Activated CD8-positive, alpha-beta T cell treated with anti-CD3 and anti-CD28 coated beads for 36 hours (primary cell): ENCODE data around the gene CDH23. TPM values are rescaled to one million over a fixed set of nuclear protein-coding genes. Genes with fewer than 3 reads are reported as not detected.

ENCODE experiments used
- ATAC-seq: fragments of 200-7000 bp; cut with Tn5 transposase; one replicate; pipeline ENCODE4 v1.10.0; 2021; ENCODE audit warnings: mild to moderate bottlenecking, moderate library complexity
- CTCF ChIA-PET: fragments of 350-600 bp; sonication (Branson Sonifier 250); formaldehyde crosslinking; loops from one replicate; lab custom pipeline; 2021; ENCODE audit warnings: antibody characterized with exemption; lab: Charles Lee
- POLR2A ChIA-PET: fragments of 350-600 bp; sonication (Branson Sonifier 250); formaldehyde crosslinking; loops from one replicate; lab custom pipeline; 2021; ENCODE audit warnings: antibody characterized with exemption; lab: Charles Lee
- DNase-seq: peaks from one replicate; pipeline ENCODE4 v3.0.0-alpha.2; 2020
- H3K27ac Mint-ChIP-seq: one replicate; pipeline ENCODE4 v1.8.0; 2021; ENCODE audit warnings: mild to moderate bottlenecking, mixed read lengths
- H3K27me3 Mint-ChIP-seq: one replicate; pipeline ENCODE4 v1.8.0; 2021; ENCODE audit warnings: mixed read lengths
- H3K36me3 Mint-ChIP-seq: one replicate; pipeline ENCODE4 v1.8.0; 2021; ENCODE audit warnings: low read depth, mixed read lengths
- H3K4me1 Mint-ChIP-seq: one replicate; pipeline ENCODE4 v1.8.0; 2021; ENCODE audit warnings: low read depth, mixed read lengths
- H3K4me3 Mint-ChIP-seq: one replicate; pipeline ENCODE4 v1.8.0; 2021; ENCODE audit warnings: mild to moderate bottlenecking, moderate library complexity, mixed read lengths
- H3K9me3 Mint-ChIP-seq: one replicate; pipeline ENCODE4 v1.8.0; 2021; ENCODE audit warnings: mixed read lengths
- intact Hi-C: fragments of 100-400 bp; cut with micrococcal nuclease; formaldehyde crosslinking; loops from one replicate; pipeline ENCODE4 v1.10.0; 2022
- total RNA-seq, 2 experiments: library from RNA; stranded (reverse); gene quantifications; one replicate each; pipeline ENCODE4 v1.2.3, GENCODE V29; 2021
- TF ChIP-seq, protein P1 (sequence below): fragments of 200-600 bp; IDR thresholded peaks from one replicate; pipeline ENCODE4 v1.8.0; 2022; ENCODE audit warnings: antibody characterized with exemption, mild to moderate bottlenecking

Gene CDH23
- total RNA-seq, 2 experiments from 2014 or later = 2.4 to 2.7 TPM

DNA sequence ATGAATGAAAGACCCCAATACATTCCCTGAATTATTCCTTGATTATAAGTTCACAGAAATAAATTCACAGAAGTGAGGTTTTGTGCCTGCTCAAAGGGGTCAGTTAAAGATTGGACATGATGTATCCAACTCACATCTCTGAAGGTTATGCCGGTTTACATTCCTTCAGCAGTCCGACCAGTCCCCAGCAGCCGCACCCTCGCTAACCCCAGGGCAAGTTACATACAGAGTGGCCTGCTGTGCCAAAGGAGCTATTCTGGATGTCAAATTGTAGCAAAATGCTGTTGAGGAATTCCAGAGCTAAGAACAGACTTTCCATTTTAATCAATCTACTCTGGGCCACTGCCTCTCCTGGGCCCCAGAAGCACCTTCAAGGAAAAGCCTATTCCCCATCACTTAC, 434.0 kb downstream of the CDH23 start:
- CTCF ChIA-PET = interaction anchor here (1.1 to 5.2 kb wide), 4 partner anchors 8 to 218 kb away, joined by 3 to 28 read pairs (median 3); no protein-coding TSS in a partner anchor
- H3K4me1 Mint-ChIP-seq = peaks cover 11% of the 10 kb centered on the region
- intact Hi-C loops = loop anchor here (10.0 kb wide), 1 partner anchor 64 kb away; no protein-coding TSS in a partner anchor
- H3K27ac Mint-ChIP-seq = no peak overlapping the region
- TF ChIP-seq, protein P1, sequence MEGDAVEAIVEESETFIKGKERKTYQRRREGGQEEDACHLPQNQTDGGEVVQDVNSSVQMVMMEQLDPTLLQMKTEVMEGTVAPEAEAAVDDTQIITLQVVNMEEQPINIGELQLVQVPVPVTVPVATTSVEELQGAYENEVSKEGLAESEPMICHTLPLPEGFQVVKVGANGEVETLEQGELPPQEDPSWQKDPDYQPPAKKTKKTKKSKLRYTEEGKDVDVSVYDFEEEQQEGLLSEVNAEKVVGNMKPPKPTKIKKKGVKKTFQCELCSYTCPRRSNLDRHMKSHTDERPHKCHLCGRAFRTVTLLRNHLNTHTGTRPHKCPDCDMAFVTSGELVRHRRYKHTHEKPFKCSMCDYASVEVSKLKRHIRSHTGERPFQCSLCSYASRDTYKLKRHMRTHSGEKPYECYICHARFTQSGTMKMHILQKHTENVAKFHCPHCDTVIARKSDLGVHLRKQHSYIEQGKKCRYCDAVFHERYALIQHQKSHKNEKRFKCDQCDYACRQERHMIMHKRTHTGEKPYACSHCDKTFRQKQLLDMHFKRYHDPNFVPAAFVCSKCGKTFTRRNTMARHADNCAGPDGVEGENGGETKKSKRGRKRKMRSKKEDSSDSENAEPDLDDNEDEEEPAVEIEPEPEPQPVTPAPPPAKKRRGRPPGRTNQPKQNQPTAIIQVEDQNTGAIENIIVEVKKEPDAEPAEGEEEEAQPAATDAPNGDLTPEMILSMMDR = no peak
- no peak overlapping the region for H3K4me3 Mint-ChIP-seq
- POLR2A ChIA-PET = interaction anchor here (0.7 kb wide), 1 partner anchor 35 kb away, joined by 3 read pairs; no protein-coding TSS in a partner anchor
- ATAC-seq (no peak), DNase-seq (no peak)
- peaks cover 28% of the 10 kb centered on the region for H3K36me3 Mint-ChIP-seq
- H3K9me3 Mint-ChIP-seq = no peaks in the 10 kb centered on the region
- no peaks in the 10 kb centered on the region for H3K27me3 Mint-ChIP-seq

DNA sequence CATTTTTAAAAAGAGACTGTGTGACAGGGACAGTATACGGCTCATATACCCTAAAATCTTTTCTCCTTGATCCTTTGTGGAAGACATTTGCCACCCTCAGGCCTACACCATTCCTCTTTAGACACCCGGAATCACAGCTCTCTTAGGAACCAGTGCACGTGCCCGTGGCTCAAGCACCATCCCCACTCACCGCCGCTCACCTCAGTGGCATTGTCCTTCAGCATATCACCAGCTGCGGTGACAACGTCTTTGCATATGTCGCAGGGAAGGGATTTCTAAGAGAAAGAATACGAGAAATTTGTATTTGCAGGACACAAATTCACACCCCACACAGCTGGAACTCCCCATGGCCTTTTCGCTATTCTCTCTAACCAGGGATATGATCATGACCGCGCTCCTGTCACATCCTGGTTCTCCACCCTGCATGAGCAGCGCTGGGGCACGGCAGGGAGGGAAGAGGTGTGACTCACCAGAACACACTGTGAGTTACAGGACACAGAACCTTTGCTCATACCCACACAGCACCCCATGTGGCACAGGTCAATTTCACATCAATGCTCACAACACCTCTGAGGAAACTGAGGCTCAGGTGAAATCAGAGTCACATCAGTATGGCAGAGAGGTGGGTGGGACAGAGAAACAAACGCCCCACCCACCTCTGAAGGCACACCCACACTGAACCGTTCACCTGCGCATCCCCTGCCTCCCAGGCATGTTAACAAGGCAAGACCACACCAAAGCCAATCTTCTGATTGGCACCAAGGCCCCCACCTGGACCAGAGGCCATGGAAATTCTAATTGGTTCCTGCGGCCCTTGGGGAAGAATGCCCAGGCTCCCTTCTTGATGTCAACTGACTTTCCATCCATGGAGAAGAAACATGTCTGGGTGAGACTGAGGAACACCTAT, 435.2 kb downstream of the CDH23 start:
- Mint-ChIP-seq H3K27ac (no peak overlapping the region), H3K36me3 (peaks cover 25% of the 10 kb centered on the region), H3K9me3 (no peaks in the 10 kb centered on the region), H3K4me1 (peaks cover 22% of the 10 kb centered on the region), H3K4me3 (no peak overlapping the region), H3K27me3 (no peaks in the 10 kb centered on the region)
- TF ChIP-seq, protein P1 = no peak
- ATAC-seq (no peak), DNase-seq (no peak)
- ChIA-PET POLR2A (interaction anchor here (0.7 kb wide), 1 partner anchor 37 kb away, joined by 3 read pairs; no protein-coding TSS in a partner anchor), CTCF (interaction anchor here (1.2 to 5.2 kb wide), 3 partner anchors 20 to 217 kb away, joined by 3 to 28 read pairs (median 3); no protein-coding TSS in a partner anchor)
- intact Hi-C loops = loop anchor here (10.0 kb wide), 1 partner anchor 63 kb away; no protein-coding TSS in a partner anchor

DNA sequence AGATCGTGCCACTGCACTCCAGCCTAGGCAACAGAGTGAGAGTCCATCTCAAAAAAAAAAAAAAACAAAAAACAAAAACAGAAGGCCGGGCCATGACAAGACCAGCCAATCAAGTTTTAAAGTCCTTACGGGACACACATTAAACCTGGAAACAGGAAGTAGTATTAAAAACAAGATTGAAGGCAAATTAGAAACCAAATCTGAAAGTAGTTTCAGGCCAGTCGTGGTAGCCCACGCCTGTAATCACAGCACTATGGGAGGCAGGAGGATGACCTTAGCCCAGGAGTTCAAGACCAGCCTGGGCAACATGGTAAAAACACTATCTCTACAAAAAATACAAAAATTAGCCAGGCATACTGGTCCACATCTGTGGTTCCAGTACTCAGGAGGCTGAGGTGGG, 436.2 kb downstream of the CDH23 start:
- TF ChIP-seq, protein P1 = no peak
- no peak overlapping the region for H3K27ac Mint-ChIP-seq
- peak; percentile 52 for ATAC-seq
- DNase-seq = peak; percentile 44
- peaks cover 25% of the 10 kb centered on the region for H3K36me3 Mint-ChIP-seq
- no peaks in the 10 kb centered on the region for H3K27me3 Mint-ChIP-seq
- ChIA-PET CTCF (interaction anchor here (0.7 to 5.2 kb wide), 2 partner anchors 60 to 63 kb away, joined by 4 to 28 read pairs; partner anchors contain the start of gene VSIR), POLR2A (no interaction called here)
- peaks cover 32% of the 10 kb centered on the region for H3K4me1 Mint-ChIP-seq
- intact Hi-C loops = loop anchor here (10.0 kb wide), 1 partner anchor 62 kb away; no protein-coding TSS in a partner anchor
- H3K9me3 Mint-ChIP-seq = no peaks in the 10 kb centered on the region
- no peak overlapping the region for H3K4me3 Mint-ChIP-seq

DNA sequence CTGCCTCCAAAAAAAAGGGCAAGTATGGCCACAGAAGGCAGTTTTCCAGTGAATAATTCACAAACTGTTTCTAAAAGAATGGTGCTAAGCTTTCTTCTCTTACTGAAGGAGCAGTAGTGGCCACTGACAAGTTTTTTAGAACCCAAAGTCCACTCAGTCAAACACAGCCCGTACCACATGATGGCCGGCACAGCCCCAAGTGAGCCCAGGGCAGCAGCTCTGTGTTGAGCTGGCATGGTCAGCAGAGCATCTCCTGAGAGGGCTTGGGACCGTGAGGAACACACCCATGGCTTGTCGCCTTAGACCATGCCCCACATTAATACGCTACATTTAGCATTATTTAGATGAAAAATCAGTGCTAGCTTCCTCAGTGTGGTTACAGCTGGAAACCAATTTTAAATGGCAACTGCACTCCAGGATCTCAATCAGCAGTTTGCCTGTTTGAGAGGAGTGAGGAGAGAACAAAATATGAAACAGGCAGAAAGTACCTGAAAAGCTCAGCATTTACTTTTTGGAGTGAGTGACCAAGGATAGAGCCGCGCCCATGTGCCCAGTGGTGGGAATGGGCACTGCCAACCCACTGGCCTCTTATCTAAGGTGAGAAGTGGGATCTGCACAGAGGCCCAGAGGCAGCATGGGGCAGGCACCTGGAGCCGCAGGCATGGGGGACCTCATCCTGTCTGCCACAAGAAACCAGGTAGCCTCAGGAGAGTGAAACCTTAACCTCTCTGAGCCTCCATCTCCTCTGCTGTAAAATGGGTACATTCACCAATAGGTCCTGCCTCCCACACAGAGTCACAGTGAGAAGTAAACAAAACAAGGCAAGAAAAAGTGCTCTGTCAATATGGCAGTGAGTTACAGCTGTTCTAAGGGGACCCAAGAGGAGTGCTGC, 437.0 kb downstream of the CDH23 start:
- CTCF ChIA-PET = interaction anchor here (0.7 to 5.2 kb wide), 2 partner anchors 61 to 62 kb away, joined by 4 to 28 read pairs; partner anchors contain the start of gene VSIR
- Mint-ChIP-seq H3K27me3 (no peaks in the 10 kb centered on the region), H3K4me1 (peaks cover 39% of the 10 kb centered on the region), H3K4me3 (no peak overlapping the region), H3K36me3 (peaks cover 25% of the 10 kb centered on the region), H3K27ac (no peak overlapping the region), H3K9me3 (no peaks in the 10 kb centered on the region)
- ATAC-seq = no peak
- TF ChIP-seq, protein P1 = no peak
- POLR2A ChIA-PET = no interaction called here
- intact Hi-C loops = loop anchor here (10.0 kb wide), 1 partner anchor 61 kb away; no protein-coding TSS in a partner anchor
- DNase-seq = no peak
